ENCODE data around the gene DYNC1I2. TPM values are rescaled to one million over a fixed set of nuclear protein-coding genes. Genes with fewer than 3 reads are reported as not detected.
"Not testable (repeated sequence)": the region's sequence is repeated elsewhere in the genome, so short reads cannot be mapped to it uniquely, and the experiment has no call there.

DYNC1I2 gene
- total RNA-seq, 1 donor from 2014 or later = 52.0 TPM

- ATAC-seq (ENCODE audit: low read depth) = no peak
- POLR2A ChIA-PET = no interaction called here
- CTCF ChIA-PET = no interaction called here
These were observed 75.8 kb downstream of the DYNC1I2 start for GRCh38 chr2:171762879-171763573.

GRCh38 chr2:171763602-171764001 is 76.3 kb downstream of the DYNC1I2 start:
- H3K4me1 Mint-ChIP-seq = no peaks in the 10 kb centered on the region
- ChIA-PET CTCF (no interaction called here), POLR2A (no interaction called here)
- H3K27ac Mint-ChIP-seq = no peak overlapping the region
- peaks cover 2% of the 10 kb centered on the region for H3K9me3 Mint-ChIP-seq
- intact Hi-C loops (cut with micrococcal nuclease) = no loop called here
- no peak overlapping the region for H3K4me3 Mint-ChIP-seq
- no peaks in the 10 kb centered on the region for H3K27me3 Mint-ChIP-seq
- no peak for TF ChIP-seq CTCF (IDR thresholded peaks at IDR 0.05)
- peaks cover 33% of the 10 kb centered on the region for H3K36me3 Mint-ChIP-seq (ENCODE audit: low read depth)
- no peak for ATAC-seq (ENCODE audit: low read depth)
- DNase-seq = no peak

More at GRCh38 chr2:171762879-171763573, 75.8 kb downstream of the DYNC1I2 start:
- Mint-ChIP-seq H3K27ac (no peak overlapping the region), H3K4me1 (no peaks in the 10 kb centered on the region), H3K9me3 (peaks cover 6% of the 10 kb centered on the region), H3K4me3 (no peak overlapping the region), H3K27me3 (no peaks in the 10 kb centered on the region), H3K36me3 (ENCODE audit: low read depth) (peaks cover 39% of the 10 kb centered on the region)
- no peak for TF ChIP-seq CTCF (IDR thresholded peaks at IDR 0.05)
- DNase-seq = no peak
- intact Hi-C loops (cut with micrococcal nuclease) = no loop called here

DNA sequence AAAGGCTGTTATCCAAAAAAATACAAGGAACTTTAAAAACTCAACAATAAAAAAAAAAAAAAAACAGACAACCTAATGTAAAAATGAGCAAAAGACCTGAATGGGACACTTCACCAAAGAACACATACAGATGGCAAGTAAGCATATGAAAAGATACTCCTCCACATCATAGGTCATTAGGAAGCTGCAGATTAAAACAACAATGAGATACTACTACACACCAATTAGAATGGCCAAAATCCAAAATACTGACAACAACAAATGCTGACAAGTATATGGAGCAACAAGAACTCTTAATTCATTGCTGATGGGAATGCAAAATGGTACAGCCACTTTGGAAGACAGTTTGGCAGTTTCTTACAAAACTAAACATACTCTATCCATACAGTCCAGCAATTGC is 84.2 kb downstream of the DYNC1I2 start:
- CTCF ChIA-PET = no interaction called here
- DNase-seq (no peak), ATAC-seq (ENCODE audit: low read depth) (no peak)
- H3K4me3 Mint-ChIP-seq = no peak overlapping the region
- peaks cover 12% of the 10 kb centered on the region for H3K36me3 Mint-ChIP-seq (ENCODE audit: low read depth)
- intact Hi-C loops (cut with micrococcal nuclease) = no loop called here
- no peak overlapping the region for H3K27ac Mint-ChIP-seq
- TF ChIP-seq CTCF (IDR thresholded peaks at IDR 0.05) = no peak
- POLR2A ChIA-PET = no interaction called here
- H3K4me1 Mint-ChIP-seq = no peaks in the 10 kb centered on the region
- peaks cover 5% of the 10 kb centered on the region for H3K9me3 Mint-ChIP-seq
- H3K27me3 Mint-ChIP-seq = no peaks in the 10 kb centered on the region

GRCh38 chr2:171772373-171772772 is 85.1 kb downstream of the DYNC1I2 start:
- no peak for TF ChIP-seq CTCF (IDR thresholded peaks at IDR 0.05)
- CTCF ChIA-PET = no interaction called here
- intact Hi-C loops (cut with micrococcal nuclease) = no loop called here

GRCh38 chr2:171774581-171774980 is 87.3 kb downstream of the DYNC1I2 start:
- CTCF ChIA-PET; intact Hi-C loops (cut with micrococcal nuclease); ATAC-seq (ENCODE audit: low read depth); POLR2A ChIA-PET; H3K4me1 Mint-ChIP-seq; H3K4me3 Mint-ChIP-seq; DNase-seq; H3K27ac Mint-ChIP-seq; H3K27me3 Mint-ChIP-seq: not testable (repeated sequence)
- Mint-ChIP-seq H3K36me3 (ENCODE audit: low read depth) (peaks cover 16% of the 10 kb centered on the region), H3K9me3 (peaks cover 12% of the 10 kb centered on the region)

More at GRCh38 chr2:171772373-171772772, 85.1 kb downstream of the DYNC1I2 start:
- Mint-ChIP-seq H3K4me3 (no peak overlapping the region), H3K27ac (no peak overlapping the region), H3K9me3 (peaks cover 5% of the 10 kb centered on the region), H3K27me3 (no peaks in the 10 kb centered on the region), H3K36me3 (ENCODE audit: low read depth) (peaks cover 12% of the 10 kb centered on the region), H3K4me1 (no peaks in the 10 kb centered on the region)
- POLR2A ChIA-PET = no interaction called here
- ATAC-seq (ENCODE audit: low read depth) (no peak), DNase-seq (no peak)

DNA sequence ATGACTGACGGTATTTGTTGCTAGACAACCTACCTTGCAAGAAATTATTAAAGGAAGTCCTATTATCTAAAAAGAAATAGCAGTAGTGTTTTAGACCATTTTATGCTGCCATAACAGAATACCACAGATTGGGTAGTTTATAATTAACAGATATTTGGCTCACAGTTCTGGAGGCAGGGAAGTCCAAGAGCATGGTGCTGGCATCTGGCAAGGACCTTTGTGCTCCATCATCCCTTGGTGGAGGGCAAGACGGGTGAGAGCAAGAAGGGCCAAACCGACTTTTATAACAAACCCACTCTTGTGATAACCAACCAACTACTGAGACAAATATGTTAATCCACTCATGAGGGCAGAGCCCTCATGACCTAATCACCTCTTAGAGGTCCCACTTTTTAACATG is 91.2 kb downstream of the DYNC1I2 start:
- no peak overlapping the region for H3K27ac Mint-ChIP-seq
- peaks cover 8% of the 10 kb centered on the region for H3K9me3 Mint-ChIP-seq
- ChIA-PET POLR2A (interaction anchor here (0.6 kb wide), 1 partner anchor 611 kb away, joined by 4 read pairs; no protein-coding TSS in a partner anchor), CTCF (no interaction called here)
- H3K4me1 Mint-ChIP-seq = no peaks in the 10 kb centered on the region
- ATAC-seq (ENCODE audit: low read depth) = no peak
- no peaks in the 10 kb centered on the region for H3K27me3 Mint-ChIP-seq
- TF ChIP-seq CTCF (IDR thresholded peaks at IDR 0.05) = no peak
- intact Hi-C loops (cut with micrococcal nuclease) = no loop called here
- H3K4me3 Mint-ChIP-seq = no peak overlapping the region
- no peak for DNase-seq
- H3K36me3 Mint-ChIP-seq (ENCODE audit: low read depth) = peaks cover 25% of the 10 kb centered on the region
